HG02623 (cell line): Measurements from ENCODE around the gene MVB12A.

ENCODE experiments used
- ATAC-seq: cut with Tn5 transposase; IDR thresholded peaks from one replicate; pipeline ENCODE4 v1.9.1; 2021; ENCODE audit warnings: moderate library complexity; ENCODE audit not compliant: unreplicated experiment

MVB12A gene

GRCh38 chr19:17419621-17420474 lies at the start of gene MVB12A:
MVB12A (plus strand) TSS chr19:17420047; CDS start chr19:17420136, 89 bp downstream.
- ATAC-seq = peak; percentile 76

GRCh38 chr19:17376935-17377600 lies 42.8 kb upstream of the MVB12A start, which contains the start of gene PLVAP:
PLVAP (minus strand) TSS chr19:17377342; CDS start chr19:17377288, 54 bp downstream.
- no peak for ATAC-seq

- no peak for ATAC-seq
Observed at GRCh38 chr19:17378271-17378670, 41.6 kb upstream of the MVB12A start.

- no peak for ATAC-seq
Observed at GRCh38 chr19:17379221-17379631, 40.6 kb upstream of the MVB12A start.

DNA sequence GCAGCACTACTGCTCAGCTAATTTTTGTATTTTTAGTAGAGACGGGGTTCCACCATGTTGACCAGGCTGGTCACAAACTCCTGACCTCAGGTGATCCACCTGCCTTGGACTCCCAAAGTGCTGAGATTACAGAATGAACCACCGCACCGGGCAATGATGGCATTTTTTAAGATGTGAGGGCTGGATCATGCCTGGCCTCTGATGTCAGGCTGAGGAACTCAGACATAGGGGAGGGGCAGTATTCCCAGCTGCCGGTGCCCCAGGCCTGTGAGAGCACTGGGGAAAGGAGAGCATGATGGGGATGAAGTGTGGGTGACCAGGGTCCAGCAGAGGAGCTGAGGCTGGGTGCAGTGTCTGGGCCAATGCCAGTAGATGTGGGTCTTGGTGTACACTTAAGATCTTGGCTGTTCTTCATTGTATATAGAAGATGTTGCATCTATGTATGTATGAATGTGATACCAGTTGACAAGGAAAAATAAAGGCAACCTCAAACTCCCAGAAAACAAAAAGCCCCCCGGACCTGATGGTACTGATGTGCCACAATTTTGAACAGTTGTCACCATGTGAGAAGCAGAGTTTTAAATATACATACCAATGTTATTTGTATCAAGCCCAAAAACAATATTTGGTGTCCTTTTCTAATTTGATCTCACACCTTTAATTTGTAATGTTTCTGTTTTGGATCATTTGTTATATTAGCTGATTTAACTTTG lies 39.3 kb upstream of the MVB12A start:
- no peak for ATAC-seq

- no peak for ATAC-seq
Observed at GRCh38 chr19:17385878-17386611, 33.8 kb upstream of the MVB12A start.

- no peak for ATAC-seq
Observed at GRCh38 chr19:17389288-17389687, 30.6 kb upstream of the MVB12A start.

DNA sequence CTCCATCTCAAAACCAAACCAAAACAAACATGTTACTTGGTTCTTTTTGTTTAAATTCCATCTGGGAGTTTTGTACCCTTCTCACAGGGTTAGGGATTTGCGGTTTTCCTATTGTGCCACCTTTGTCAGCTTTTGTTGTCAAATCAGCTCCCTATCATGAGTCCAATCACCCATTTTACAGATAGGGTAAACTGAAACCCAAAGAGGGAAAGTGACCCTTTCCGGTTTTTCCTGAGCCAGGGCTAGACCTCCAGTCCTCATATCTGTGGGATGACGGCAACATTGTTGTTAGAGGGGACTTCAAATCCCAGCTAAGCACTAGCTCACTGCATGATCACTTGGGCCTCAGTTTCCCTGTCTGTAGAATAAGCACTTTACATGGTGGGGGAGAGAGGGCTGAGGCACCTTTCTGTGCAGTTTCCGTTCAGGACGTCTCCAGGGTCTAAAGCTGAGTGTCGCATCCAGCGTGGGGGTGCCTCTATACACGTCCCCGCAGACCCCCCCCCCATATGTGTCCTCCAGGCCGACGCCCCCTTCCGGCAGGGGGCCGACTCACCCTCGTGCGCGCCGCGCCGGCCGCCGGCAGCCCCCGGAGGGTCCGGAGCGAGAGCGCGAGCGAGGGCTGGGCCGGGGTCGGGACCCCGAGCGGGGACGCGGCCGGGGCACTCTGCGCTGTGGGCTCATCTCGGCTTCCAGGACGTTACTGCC lies 29.7 kb upstream of the MVB12A start:
- no peak for ATAC-seq

DNA sequence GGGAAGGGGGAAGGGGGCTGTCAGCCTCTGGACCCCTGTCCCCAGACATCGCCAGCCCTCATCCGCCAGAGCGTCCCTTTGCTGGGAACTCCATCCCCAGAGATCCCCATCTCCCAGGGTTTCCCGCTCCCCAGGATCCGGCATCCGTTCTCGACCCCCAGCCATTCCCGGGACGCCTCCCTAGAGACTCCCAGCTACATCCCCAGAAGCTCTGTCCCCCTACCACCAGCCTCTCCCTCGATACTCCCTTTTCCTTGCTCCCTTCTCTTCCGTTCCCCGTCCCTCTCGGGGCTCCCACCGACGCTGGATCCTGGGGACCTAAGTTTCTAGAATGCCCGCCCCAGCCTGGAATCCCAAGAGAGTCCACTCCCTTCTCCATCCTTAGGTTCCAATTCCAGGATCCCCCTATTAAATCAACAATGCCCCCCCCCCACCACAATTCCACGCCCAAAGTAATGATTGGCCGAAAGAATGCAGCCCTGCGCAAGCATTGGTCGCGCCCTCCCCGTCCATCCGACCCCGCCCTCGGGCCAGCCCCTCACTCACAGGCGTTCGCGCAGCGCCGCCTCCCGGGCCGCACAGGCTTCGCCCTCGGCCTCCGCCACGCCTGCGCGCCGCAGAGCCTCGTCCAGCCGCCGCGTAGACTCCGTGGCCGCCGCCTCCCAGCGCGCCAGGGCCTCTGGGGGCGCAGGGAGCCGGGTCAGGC lies 29.0 kb upstream of the MVB12A start:
- ATAC-seq = peak; percentile 87

GRCh38 chr19:17391371-17392151 lies 28.3 kb upstream of the MVB12A start:
- no peak for ATAC-seq

DNA sequence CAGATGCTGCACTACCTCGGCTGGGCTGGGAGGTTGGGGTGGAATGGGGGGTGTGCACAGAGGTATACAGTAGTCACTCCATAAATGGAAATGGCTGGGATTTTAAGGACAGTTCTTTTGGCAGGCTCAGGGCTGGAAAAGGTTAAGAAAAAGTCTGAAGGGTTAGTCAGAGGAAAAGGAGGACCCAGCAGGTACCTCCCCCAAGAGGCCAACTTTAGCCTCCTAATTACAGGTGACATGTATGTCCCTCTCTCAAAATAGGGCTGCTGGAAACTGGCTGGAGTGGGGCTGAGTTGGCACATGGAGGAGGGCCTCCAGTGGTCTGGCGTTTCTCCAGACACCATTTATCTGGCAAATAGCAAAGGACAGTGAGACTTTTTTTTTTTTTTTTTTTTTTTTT lies 26.8 kb upstream of the MVB12A start:
- no peak for ATAC-seq

DNA sequence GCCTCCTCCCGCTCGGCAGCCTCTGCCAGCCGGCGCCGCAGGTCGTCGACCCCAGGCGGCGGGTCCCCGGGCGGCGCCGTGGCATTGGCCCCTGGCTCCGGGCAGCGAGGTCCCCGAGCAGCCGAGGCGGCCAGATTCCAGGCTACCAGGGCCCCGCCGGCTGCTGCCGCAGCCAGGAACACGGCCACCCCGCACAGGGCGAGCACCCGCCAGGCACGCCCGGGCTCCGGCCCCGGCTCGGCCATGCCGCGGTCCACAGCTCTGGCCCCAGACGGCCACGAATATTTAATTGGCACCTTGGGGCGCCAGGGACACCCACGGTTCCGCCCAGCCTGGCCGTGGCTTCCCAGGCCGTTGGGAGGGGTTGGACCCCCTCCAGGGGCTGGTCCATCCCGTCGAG lies 25.9 kb upstream of the MVB12A start, which contains the start of gene CCDC194:
Gene CCDC194 (minus strand): TSS at position 283 of the 400 bp plus-strand sequence. CDS start 38 bp downstream, at position 245.
- no peak for ATAC-seq

- no peak for ATAC-seq
Observed at GRCh38 chr19:17394891-17395415, 24.9 kb upstream of the MVB12A start.

DNA sequence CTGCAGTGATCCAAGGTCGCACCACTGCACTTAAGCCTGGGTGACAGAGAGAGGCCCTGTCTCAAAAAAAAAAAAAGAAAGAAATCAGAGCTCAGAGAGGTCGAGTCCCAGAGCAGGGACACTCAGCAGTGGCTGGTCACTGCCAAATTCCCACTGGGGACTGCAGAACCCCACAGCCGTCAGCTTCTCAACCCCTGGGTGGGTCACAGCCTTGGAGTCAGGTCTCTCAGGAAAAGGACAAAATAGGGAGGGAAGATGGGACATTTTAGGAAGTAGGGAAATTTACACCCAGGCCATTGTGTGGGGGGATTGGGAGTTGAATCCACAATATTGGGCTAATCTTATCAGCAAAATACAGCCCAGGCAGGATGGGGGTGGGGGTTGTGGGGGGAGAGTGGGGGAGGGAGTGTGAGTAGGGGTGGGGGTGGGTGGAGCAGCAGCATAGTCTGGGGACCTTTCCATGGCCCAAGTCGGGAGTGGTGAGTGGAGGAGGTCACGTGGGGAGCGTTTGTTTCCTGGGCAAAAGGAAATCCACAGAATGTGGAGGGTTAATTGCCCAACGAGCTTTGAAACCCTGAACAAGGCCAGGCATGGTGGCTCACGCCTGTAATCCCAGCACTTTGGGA lies 20.8 kb upstream of the MVB12A start:
- no peak for ATAC-seq

DNA sequence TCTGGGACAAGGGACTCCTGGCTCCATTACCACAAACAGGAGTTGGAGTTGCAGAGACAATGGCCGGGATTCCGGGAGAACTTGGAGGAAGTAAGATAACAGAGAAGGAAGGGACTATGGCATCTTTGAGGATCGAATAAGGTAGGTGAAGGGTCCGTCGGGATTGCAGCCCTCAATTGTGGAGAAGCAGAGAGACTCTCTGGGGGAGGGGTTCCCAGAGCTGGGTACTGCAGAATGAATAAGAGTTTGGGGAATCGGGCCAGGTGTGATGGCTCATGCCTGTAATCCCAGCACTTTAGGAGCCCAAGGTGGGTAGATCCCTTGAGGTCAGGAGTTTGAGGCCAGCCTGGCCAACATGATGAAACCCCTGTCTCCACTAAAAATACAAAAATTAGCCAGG lies 18.2 kb upstream of the MVB12A start:
- ATAC-seq = no peak

GRCh38 chr19:17402982-17403855 lies 16.6 kb upstream of the MVB12A start:
- ATAC-seq = no peak

GRCh38 chr19:17404015-17404414 lies 15.8 kb upstream of the MVB12A start:
- no peak for ATAC-seq
